HK-2 (cell line): ENCODE results near the gene SLC25A29.
"Not testable (repeated sequence)": the region's sequence is repeated elsewhere in the genome, so short reads cannot be mapped to it uniquely, and the experiment has no call there.

Source experiments
- DNase-seq: peaks from one replicate; pipeline ENCODE4 v3.0.0-alpha.2; 2018; ENCODE audit not compliant: unreplicated experiment

SLC25A29 gene

DNA sequence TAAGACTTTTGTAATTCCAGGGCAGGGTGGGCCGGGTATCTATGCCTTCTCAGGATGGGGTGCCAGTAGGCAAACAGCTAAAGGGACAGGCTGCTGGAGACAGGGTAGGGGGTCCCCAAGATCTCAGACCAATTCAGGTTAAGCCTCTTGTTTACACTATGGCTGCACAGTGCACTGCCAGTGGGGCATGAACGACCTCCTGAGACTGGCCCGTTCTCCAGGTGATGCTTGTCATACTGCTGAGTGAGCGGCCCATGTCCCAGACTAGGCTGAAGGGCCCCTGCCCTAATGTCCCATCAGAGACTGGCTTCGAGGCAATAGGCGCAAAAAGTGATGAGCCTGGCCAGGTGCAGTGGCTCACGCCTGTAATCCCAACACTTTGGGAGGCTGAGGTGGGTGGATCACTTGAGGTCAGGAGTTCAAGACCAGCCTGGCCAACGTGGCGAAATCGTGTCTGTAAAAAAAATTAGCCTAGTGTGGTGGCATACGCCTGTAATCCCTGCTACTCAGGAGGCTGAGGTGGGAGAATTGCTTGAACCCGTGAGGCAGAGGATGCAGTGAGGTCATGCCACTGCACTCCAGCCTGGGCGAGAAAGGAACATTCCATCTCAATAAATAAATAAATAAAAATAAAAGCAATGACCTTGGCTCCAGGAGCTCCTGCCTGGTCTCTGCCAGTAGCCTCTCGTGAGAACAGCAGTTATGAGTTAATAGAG lies 12.6 kb downstream of the SLC25A29 start:
- DNase-seq = no peak

DNA sequence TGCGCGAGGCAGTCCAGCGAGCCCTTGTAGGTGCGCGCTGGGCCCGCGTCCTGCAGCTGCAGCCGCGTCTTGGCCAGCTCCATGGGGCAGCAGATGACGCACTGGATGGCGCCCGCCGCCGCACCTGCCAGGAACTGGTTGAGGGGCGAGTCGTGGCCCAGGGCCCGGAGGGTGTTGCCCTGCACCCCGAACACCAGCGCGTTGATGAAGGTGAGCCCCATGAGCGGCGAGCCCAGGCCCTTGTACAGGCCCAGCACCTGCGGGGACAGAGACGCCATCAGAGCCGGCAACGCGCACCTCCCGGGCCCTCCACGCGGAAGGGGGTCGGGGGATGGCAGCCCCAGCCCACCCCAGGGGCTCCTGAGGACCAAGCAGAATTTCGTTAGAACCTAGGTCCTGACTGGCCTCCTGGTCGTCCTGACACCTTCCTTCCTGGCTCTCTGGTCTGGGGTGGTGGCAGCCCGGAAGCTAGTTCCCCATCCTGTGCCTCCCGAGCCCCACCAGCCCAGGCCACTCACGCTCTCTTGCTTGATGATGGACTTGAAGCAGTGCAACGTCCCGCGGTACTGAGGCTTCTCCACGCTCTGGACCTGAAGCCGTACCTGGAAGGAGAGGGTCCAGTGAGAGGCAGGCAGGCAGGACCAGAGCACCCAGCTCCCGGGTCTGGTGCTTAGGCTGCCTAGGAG lies 13.3 kb downstream of the SLC25A29 start:
- no peak for DNase-seq

DNA sequence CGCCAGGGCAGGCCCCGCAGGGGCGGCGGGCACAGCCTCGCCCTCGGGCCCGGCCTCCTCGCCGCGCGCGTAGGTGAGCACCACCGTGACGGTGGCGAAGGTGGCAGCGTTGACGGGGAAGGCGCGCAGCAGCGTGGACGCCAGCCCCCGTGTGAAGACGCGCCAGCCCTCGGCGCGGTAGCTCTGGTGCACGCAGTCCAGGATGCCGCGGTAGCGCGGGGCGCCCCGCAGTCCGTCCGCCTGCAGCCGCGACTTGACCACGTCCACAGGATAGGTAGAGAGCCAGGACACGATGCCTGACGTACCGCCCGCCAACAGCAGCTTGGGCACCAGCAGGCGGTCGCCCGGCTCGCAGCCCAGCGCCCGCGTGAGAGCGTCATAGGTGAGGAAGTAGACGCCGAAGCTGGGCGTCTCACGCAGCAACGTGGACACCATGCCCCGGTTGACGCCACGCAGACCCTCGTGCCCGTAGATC lies 13.9 kb downstream of the SLC25A29 start:
- DNase-seq = no peak

DNA sequence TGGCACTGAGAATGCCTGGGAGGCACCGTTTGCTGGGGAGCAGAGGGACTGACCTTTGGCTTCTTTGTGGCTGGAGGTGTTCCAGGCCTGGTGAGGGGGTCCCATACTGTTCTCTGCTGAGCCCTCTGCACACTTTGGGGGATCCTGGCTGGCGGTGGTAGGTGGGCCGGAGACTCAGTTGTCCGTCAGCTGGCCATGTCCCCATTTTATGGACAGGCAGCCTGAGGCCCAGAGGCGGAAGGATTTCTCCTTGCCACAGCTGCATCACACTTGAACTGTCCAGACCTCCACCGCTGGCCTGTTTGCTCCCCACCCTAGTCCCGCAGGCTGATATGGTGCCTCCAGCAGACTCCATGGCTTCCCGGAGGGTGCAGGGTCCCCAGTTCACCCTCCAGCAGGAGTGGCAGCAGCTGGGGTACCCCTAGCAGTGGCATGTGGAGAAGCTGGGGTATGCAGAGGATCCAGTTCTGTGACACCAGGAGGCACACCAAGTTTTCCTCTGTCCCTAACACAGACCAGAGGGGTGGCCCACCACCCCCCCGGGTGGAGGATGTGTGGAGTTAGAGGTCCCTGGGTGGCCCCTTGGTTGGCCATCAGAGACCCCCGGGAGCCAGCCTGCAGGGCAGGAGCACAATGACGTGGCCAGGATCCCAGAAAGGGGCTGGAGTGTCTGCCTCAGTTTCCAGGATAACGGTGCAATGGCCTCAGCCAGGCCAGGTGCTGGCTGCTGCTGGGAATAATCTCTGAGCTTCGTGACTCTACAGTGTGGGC lies 14.8 kb downstream of the SLC25A29 start:
- no peak for DNase-seq

DNA sequence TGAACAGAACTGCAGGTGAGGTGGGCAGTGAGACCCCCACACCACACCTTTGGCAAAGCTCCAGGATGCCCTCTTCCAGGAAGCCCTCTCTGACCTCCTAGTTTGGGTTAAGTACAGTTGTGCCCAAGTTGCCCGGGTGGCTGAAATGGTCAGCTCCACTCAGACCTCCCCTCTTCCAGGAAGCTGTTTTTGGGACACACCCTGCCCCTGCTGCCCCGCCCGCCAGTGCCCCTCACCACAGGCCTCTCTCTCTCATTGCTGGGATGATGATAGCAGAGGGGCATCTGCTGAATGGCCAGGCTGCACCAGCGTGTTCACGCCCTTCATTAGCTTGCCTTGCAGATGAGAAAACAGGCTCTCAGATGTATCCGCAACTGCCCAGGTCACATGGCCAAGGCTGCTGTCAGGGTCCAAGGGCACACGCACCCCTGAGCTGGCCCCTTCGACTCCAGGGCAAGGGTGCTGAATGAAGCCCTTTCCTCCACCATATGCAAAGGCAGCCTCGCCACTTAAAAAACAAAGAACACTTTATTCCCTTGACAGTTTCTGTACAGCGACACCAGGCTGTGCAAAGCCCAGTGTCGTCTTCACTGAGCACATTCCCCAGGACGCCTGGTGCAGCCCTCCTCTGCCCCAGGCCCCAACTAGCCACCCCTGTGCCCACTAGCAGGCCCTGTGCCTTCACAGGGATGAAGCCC lies 15.5 kb downstream of the SLC25A29 start:
- DNase-seq = no peak

DNA sequence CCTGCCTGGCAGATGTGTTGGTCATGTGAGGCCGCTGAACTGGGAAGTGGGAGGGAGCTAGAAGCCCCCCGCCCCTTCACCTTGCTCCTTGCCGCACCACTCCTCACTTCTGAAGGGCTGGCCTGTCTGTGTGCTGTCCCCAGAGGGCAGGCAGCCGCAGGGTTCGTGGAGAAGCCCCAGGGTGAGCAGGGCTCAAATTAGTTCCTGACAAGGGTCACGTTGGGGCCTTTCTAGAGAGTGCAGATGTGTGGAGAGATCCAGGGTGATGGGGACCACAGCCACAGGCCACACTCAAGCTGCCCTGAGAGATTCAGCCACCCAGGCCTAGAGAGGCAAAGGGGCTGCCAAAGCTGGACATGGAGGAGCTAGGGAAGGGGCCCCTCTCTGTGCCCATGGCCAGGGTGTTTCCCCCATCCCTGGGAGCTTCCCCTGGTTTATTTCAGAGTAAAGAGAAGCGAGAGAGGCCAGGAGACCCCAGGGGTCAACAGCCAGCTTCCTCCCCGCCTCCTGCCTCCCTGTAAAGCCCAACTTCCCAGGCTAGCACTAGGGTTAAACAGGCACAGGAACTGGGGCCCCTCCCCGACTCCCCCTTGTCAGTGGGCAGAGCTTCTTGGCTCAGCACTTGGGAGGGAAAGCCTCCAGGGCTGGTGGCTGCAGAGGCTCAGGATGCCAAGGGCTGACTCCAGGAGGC lies 16.2 kb downstream of the SLC25A29 start:
- no peak for DNase-seq

DNA sequence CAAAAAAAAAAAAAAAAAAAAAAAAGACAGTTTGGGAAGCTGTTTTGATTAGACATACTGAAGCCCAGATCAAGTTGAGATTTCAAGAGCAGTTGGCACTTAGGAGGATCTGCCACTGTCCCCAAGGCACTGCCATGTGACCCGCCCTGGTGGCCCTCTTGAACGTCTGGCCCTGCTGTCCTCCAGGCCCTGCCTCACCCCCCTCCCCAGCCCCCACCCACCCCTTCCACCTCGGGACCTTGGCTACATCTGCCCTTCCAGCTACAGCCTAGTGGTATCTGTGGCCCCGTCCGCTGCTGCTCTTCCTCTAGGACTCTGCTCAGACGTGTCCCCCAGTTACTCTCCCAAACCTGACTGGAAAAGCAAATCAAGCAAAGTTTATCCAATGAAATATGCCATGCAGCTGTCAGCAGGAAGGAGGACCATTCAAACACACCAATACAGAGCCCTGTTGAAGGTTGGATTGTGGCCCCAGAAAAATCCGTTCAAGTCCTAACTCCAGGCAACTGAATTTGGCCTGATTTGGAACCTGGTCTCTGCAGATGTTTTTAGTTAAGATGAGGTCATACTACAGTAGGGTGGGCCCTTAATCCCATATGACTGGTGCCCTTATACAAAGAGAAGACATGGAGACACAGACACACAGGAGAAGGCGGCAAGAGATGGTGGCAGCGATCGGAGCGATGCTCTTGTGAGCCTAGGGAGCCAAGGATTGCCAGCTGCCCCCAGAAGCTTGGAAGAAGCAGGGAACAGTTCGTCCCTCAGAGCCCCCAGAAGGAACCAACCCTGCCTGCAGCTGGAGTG lies 17.7 kb downstream of the SLC25A29 start:
- DNase-seq = no peak

DNA sequence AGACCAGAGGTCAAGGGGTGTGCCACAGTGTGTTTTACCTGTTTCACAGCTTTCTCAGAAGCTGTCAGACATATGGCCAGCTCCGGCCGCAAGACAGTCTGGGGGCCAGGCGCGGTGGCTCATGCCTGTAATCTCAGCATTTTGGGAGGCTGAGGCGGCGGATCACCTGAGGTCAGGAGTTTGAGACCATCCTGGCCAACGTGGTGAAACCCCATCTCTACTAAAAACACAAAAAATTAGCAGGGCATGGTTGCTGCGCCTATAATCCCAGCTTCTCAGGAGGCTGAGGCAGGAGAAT lies 18.3 kb downstream of the SLC25A29 start:
- DNase-seq = not testable (repeated sequence)

DNA sequence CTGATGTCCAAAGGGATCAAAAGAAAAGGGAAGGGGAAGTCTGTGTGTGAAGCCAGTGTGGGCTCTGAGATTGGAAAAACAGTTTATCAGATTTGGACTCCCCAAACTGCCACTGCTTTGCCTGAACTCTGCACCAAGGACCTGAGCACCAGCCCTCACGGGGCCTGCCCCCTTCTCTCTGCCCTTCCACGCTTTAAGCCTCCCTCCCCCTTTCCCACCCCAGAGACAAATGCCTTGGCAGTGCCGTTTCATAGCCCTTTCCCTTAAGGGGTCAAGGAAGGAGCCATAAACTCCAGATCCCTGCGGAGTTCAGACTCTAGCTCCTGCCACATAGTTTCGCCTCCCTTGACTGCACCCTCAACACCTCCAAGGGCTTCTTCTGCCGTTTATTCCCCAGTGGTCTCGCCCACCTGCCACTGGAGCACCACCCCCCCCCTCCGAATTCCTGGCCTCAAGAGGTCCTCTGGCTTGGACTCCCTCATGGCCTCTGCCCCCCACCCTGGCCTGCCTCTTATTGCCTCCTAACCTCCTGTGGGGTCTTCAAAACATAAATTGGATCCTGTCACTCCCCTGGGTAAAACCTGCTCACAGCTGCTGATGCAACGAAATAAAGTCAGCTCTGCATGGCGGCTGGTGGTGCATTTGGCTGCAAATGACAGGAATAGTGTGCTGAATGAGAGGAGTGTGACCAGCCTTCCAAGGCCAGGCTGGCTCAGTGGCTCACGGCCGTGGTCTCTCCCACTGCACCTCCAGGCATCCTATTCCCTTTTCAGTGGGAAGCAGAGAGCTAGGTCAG lies 18.8 kb downstream of the SLC25A29 start:
- DNase-seq = no peak

DNA sequence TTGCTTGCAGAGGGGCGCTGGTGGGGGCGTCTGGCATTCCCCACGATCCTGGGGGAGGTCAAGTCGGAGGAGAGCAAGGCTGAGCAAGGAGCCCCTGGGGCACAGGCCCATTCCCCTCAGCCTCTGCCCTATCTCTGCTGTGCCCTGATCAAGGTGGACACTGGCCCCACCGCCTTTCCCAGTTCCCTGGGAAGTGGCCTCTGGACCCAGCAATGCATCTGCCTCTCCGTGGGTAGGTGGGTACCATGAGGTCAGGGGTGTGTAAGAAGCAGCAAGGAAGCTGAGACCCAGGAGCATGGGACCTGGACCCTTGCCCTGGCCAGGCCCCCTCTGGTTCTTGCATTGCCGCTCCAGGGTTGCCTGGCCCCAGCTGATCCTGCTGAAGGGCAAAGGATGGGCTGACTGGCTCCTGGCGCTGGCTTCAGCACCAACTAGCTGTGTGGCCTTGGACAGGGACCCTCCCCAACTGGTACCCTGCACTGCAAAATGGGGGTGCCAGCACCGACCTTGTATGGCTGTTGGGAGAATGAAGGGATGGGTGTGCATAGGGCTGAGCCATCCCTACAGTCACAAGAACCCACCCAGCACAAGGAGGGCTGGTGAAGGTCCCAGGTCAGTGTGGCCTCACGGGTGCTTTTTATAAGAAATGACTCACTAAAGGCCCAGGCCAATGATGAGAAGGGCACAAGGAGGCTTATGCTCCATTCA lies 19.6 kb downstream of the SLC25A29 start:
- DNase-seq = no peak

DNA sequence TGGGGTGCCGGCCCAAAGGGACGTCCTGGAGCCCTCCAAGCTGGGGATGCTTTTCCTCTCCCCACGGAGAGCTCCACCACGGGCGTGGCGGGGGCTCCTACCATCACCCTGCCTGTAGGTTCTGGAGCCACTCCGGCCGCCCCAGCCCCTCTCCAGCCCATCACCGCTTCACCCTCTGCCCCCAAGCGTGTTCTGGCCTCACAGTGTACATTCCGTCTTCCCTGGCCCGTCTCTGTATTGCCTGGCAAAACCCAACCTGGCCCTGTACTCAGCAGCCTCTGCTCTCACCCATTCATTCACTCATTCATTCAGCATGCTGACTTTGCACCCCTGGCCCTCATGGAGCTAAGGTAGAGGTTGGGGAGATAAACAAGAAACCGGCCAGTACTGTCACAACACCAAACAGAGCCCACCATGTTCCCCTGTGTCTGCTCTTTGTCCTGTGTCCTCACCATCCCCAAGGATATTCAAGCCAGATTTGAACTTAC lies 20.3 kb downstream of the SLC25A29 start:
- DNase-seq = no peak

DNA sequence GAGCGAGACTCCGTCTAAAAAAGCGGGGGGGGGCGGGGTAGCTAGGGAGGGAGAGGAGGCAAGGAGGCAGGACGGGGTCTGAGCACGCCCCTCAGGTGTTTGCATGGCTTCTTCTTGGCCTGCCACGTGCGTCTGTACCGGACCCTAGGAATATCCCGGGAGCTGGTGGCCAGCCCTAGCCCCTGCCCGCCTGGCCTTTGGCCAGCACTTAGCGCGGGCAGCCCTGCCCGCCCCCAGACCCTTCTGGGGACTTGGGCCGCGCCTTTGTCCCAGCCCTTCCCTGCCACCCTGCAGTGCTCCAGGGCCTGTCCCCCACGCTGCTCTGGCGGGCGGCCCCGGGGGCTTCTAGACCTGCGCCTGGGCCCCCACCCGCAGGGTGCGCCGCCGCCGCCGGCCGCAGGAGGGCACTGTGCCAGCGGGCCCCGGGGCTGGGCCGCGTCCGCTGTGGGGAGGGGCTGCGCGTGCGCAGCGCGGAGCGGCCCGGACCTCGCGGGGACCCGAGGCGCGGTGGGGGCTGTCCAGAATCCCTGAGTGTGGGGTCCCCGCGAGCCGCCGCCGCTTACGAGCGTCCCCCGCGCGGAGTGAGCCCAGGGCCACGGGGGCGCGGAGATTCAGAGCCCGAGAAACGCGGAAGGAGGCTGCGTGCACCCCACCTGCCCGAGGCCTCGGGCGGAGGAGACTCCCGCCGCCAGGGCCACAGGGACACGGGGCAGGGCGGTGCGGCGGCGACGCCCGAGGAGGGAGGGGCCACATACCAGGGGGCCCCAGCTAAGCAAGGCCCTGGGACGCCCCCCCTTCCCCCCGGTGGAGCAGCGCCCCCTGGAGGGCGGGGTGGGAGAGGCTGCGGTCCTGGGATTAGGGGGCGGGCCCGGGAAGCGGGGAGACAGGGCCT lies 21.0 kb downstream of the SLC25A29 start:
- DNase-seq = peak; percentile 74

DNA sequence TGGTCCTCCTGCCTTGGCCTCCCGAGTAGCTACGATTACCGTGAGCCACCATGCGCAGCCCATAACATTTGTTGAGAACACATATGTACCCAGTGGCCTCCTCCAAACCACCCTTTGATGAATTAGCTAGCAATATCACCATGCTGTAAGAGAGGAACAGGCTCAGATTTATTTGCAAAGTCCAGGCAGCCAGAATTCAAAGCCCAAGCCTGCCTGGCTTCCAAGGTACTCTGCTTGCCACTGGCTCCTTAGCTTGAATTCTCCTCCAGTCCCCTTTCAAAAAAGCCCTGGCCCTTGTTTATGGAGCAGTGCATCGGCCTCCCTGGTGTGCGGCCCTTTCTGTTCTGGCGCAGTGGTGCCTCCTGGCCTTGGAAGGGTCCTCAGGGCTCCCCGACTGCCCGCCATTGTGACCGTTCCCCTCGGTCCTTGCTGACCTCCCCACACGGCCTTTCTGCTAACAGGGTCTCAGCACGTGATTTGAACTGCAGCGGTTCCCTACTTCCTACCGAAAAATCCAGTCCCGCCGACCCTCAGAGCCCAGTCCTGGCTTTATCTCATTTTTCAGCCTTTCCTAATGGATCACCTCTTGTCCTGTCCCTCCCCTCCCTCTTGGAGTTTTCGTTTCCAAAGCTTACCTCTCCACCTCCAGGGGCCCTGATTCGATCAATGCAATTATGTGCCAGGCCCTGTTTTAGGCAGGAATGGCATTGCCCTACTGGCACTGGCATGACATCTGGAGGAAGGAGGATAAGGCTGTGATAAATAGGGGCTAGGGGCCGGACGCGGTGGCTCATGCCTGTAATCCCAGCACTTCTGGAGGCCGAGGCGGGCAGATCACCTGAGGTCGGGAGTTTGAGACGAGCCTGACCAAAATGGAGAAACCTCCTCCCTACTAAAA lies 22.0 kb downstream of the SLC25A29 start:
- DNase-seq = no peak

DNA sequence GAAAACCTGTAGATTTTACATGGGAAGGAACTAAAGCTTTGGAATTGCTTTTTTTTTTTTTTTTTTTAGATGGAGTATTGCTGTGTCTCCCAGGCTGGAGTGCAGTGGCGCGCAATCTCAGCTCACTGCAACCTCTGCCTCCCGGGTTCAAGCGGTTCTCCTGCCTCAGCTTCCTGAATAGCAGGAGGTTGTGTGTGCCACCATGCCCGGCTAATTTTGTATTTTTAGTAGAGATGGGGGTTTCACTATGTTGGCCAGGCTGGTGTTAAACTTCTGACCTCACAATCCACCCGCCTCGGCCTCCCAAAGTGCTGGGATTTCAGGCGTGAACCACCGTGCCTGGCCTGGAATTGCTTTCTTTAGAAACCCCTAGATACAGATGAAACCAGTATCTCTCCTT lies 22.8 kb downstream of the SLC25A29 start:
- DNase-seq = not testable (repeated sequence)

DNA sequence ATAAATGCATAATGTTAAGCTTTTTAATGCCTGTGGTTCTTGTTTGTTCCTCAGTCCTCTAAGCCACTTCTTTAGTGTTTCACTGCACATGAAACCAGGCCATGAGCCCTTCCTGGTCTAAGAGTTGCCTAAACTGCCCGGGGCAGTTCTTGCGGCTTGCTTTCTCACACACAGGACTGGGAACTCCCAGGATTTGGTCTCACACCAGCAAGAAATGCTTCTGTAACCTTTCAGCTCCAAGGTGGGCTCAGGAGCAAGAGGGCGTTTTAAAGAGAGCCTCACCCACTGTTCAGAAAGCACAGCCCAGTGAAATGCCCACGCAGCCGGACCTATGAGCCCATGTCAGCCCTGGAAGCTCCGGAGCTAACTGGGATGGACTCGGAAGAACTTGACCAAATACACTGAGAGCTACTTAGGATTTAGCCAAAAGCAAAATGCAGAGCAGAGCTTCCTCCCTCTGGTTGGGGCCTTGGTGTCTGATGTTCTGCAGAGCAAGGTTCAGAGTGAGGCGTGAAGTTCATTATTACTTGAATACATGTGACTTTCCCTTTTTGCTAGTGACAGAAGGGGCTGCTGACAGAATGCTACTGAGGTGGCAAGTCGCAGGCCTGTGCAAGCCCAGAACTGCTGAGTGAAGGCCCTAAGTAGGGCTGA lies 23.4 kb downstream of the SLC25A29 start:
- no peak for DNase-seq

DNA sequence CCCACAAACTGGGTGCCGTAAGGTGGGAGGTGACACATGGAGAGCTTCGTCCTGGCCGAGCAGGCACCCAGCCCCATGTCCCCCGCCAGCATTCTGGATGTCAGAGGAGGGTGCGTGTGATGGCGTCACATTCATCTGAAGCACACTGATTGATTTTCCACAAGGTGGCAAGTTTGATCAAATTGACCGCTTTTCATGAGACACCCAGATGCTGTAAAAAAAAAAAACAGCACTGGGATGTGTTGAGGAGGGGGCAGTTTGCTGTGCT lies 24.2 kb downstream of the SLC25A29 start:
- no peak for DNase-seq
